Progenitor cell of endocrine pancreas (in vitro differentiated cells): Measurements from ENCODE around the gene CPN2. TPM values are rescaled to one million over a fixed set of nuclear protein-coding genes. Genes with fewer than 3 reads are reported as not detected.

Experiments used
- DNase-seq: peaks from one replicate; pipeline ENCODE4 v3.0.0; 2021; ENCODE audit warnings: low spot score; ENCODE audit not compliant: unreplicated experiment
- H3K27ac Mint-ChIP-seq: 2 replicates; pipeline ENCODE4 v1.8.0; 2021; ENCODE audit warnings: mild to moderate bottlenecking, moderate library complexity, mixed read lengths
- H3K27me3 Mint-ChIP-seq: 2 replicates; pipeline ENCODE4 v1.8.0; 2021; ENCODE audit warnings: mixed read lengths
- H3K36me3 Mint-ChIP-seq: 2 replicates; pipeline ENCODE4 v1.8.0; 2022; ENCODE audit warnings: mixed read lengths; ENCODE audit not compliant: insufficient read depth
- H3K4me1 Mint-ChIP-seq: 2 replicates; pipeline ENCODE4 v1.8.0; 2021; ENCODE audit warnings: low read depth, mixed read lengths
- H3K4me3 Mint-ChIP-seq: 2 replicates; pipeline ENCODE4 v1.8.0; 2021; ENCODE audit warnings: low read depth, mild to moderate bottlenecking, moderate library complexity, mixed read lengths
- H3K9me3 Mint-ChIP-seq: 2 replicates; pipeline ENCODE4 v1.8.0; 2021; ENCODE audit warnings: low read depth, mixed read lengths
- CTCF ChIP-seq: fragments of 200-600 bp; sonication (generic); IDR thresholded peaks from one replicate; pipeline ENCODE4 v1.5.0; 2021; ENCODE audit warnings: antibody characterized with exemption, mild to moderate bottlenecking; ENCODE audit not compliant: unreplicated experiment
- total RNA-seq: library from RNA; stranded (reverse); gene quantifications from 2 replicates; pipeline ENCODE4 v1.2.1, GENCODE V29; 2021

Gene CPN2
- total RNA-seq, 1 donor from 2014 or later, result not detected

- TF ChIP-seq CTCF, result no peak
- H3K4me3 Mint-ChIP-seq, result no peak overlapping the region
- no peaks in the 10 kb centered on the region for H3K9me3 Mint-ChIP-seq
- H3K27ac Mint-ChIP-seq, result no peak overlapping the region
- DNase-seq, result no peak
- no peaks in the 10 kb centered on the region for H3K36me3 Mint-ChIP-seq
- H3K4me1 Mint-ChIP-seq, result peaks cover 2% of the 10 kb centered on the region
- peaks cover 41% of the 10 kb centered on the region for H3K27me3 Mint-ChIP-seq
These were observed 14.9 kb upstream of the CPN2 start for GRCh38 chr3:194365978-194366490.

- H3K4me3 Mint-ChIP-seq, result no peak overlapping the region
- no peaks in the 10 kb centered on the region for H3K9me3 Mint-ChIP-seq
- no peak for DNase-seq
- H3K36me3 Mint-ChIP-seq, result no peaks in the 10 kb centered on the region
- no peak for TF ChIP-seq CTCF
- H3K27me3 Mint-ChIP-seq, result peaks cover 38% of the 10 kb centered on the region
- no peak overlapping the region for H3K27ac Mint-ChIP-seq
- H3K4me1 Mint-ChIP-seq, result peaks cover 2% of the 10 kb centered on the region
These were observed 14.4 kb upstream of the CPN2 start for GRCh38 chr3:194365526-194365925.

- no peak for DNase-seq
- H3K27ac Mint-ChIP-seq, result no peak overlapping the region
- no peaks in the 10 kb centered on the region for H3K36me3 Mint-ChIP-seq
- H3K4me1 Mint-ChIP-seq, result peaks cover 2% of the 10 kb centered on the region
- TF ChIP-seq CTCF, result no peak
- H3K4me3 Mint-ChIP-seq, result no peak overlapping the region
- peaks cover 34% of the 10 kb centered on the region for H3K27me3 Mint-ChIP-seq
- H3K9me3 Mint-ChIP-seq, result no peaks in the 10 kb centered on the region
These were observed 13.7 kb upstream of the CPN2 start for GRCh38 chr3:194364652-194365434.

- TF ChIP-seq CTCF, result no peak
- no peaks in the 10 kb centered on the region for H3K9me3 Mint-ChIP-seq
- no peak overlapping the region for H3K27ac Mint-ChIP-seq
- H3K27me3 Mint-ChIP-seq, result peaks cover 33% of the 10 kb centered on the region
- no peaks in the 10 kb centered on the region for H3K36me3 Mint-ChIP-seq
- DNase-seq, result no peak
- H3K4me1 Mint-ChIP-seq, result peaks cover 2% of the 10 kb centered on the region
- no peak overlapping the region for H3K4me3 Mint-ChIP-seq
These were observed 13.2 kb upstream of the CPN2 start for GRCh38 chr3:194364314-194364651.

GRCh38 chr3:194360568-194360967 is 9.4 kb upstream of the CPN2 start:
- Mint-ChIP-seq H3K36me3 (no peaks in the 10 kb centered on the region), H3K27me3 (peaks cover 28% of the 10 kb centered on the region), H3K27ac (no peak overlapping the region), H3K9me3 (no peaks in the 10 kb centered on the region), H3K4me3 (no peak overlapping the region), H3K4me1 (peaks cover 2% of the 10 kb centered on the region)
- DNase-seq, result no peak
- TF ChIP-seq CTCF, result no peak
